Measurements from ENCODE around the gene HES4. TPM values are rescaled to one million over a fixed set of nuclear protein-coding genes. Genes with fewer than 3 reads are reported as not detected.

The HES4 gene
- total RNA-seq, 1 experiment from 2014 or later: 145 TPM

GRCh38 chr1:1044455-1045078, 44.7 kb upstream of the HES4 start:
- Histone ChIP-seq H3K4me1 (ENCODE audit: control insufficient read depth in 1 of 2, insufficient read depth in 2 of 2, low read length in 2 of 2) (peaks cover 7 to 11% of the 10 kb centered on the region in 2 experiments; a peak in 3 of 4 replicates), H2AFZ (ENCODE audit: low read depth, low read length, poor library complexity, severe bottlenecking) (no peak overlapping the region), H4K20me1 (ENCODE audit: insufficient read depth) (no peaks in the 10 kb centered on the region), H3K9me2 (ENCODE audit: insufficient read depth) (no peaks in the 10 kb centered on the region), H3K79me2 (ENCODE audit: insufficient read depth, low read length) (peaks cover 22% of the 10 kb centered on the region; the same call in 1 of the 2 replicates), H3K27ac (ENCODE audit: low read depth, low read length) (no peak overlapping the region), H3K36me3 (ENCODE audit: control insufficient read depth in 1 of 2, insufficient read depth in 2 of 2, low read length in 2 of 2) (peaks cover 19 to 37% of the 10 kb centered on the region in 2 experiments; a peak in 3 of 4 replicates), H3K27me3 (ENCODE audit: insufficient read depth, low read length) (no peaks in the 10 kb centered on the region), H3K9me3 (ENCODE audit: control insufficient read depth in 1 of 2, insufficient read depth in 1 of 2, low read depth in 1 of 2, low read length in 2 of 2) (no peaks in the 10 kb centered on the region), H3K4me2 (ENCODE audit: low read length) (no peak overlapping the region), H3K4me3 (replicated peaks in 1 of 2; ENCODE audit: low read depth in 1 of 2, low read length in 2 of 2) (no peak overlapping the region), H3K9ac (ENCODE audit: low read length) (no peak overlapping the region)
- TF ChIP-seq EZH2phosphoT487 (IDR thresholded peaks at IDR 0.05; ENCODE audit: borderline replicate concordance) (no peak), SRF (IDR thresholded peaks at IDR 0.05; ENCODE audit: low read depth) (no peak), RAD21 (IDR thresholded peaks at IDR 0.05; ENCODE audit: low read depth) (no peak), JUND (IDR thresholded peaks at IDR 0.05) (no peak), ATF3 (IDR thresholded peaks at IDR 0.05) (no peak)
- TF ChIP-seq, protein P1, sequence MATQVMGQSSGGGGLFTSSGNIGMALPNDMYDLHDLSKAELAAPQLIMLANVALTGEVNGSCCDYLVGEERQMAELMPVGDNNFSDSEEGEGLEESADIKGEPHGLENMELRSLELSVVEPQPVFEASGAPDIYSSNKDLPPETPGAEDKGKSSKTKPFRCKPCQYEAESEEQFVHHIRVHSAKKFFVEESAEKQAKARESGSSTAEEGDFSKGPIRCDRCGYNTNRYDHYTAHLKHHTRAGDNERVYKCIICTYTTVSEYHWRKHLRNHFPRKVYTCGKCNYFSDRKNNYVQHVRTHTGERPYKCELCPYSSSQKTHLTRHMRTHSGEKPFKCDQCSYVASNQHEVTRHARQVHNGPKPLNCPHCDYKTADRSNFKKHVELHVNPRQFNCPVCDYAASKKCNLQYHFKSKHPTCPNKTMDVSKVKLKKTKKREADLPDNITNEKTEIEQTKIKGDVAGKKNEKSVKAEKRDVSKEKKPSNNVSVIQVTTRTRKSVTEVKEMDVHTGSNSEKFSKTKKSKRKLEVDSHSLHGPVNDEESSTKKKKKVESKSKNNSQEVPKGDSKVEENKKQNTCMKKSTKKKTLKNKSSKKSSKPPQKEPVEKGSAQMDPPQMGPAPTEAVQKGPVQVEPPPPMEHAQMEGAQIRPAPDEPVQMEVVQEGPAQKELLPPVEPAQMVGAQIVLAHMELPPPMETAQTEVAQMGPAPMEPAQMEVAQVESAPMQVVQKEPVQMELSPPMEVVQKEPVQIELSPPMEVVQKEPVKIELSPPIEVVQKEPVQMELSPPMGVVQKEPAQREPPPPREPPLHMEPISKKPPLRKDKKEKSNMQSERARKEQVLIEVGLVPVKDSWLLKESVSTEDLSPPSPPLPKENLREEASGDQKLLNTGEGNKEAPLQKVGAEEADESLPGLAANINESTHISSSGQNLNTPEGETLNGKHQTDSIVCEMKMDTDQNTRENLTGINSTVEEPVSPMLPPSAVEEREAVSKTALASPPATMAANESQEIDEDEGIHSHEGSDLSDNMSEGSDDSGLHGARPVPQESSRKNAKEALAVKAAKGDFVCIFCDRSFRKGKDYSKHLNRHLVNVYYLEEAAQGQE (IDR thresholded peaks at IDR 0.05; ENCODE audit: low read depth): no peak
- CTCF ChIA-PET: no interaction called here
- POLR2A ChIA-PET: no interaction called here
- ATAC-seq (no peak), DNase-seq (ENCODE audit: low read depth, low spot score) (no peak)
- intact Hi-C loops (cut with micrococcal nuclease): no loop called here
- RAD21 ChIA-PET (ENCODE audit: low non-redundant PET in 1 of 2, low total read pairs in 2 of 2, uncharacterized antibody in 2 of 2, unreplicated experiment in 2 of 2): no interaction called here
- no TSS peak for BruUV-seq (replicated peaks)

All from HCT116 (cell line).